GM13977 (cell line): Measurements from ENCODE around the gene COMTD1.

Experiments
- DNase-seq: peaks from one replicate; pipeline ENCODE4 v3.0.0; 2012; ENCODE audit warnings: low spot score
- in situ Hi-C: fragments of 300-500 bp; cut with MboI; formaldehyde crosslinking; loops from one replicate; pipeline ENCODE4 v1.12.0; 2022; ENCODE audit warnings: low sequenced_read_pairs, low pct_unique_long_range_greater_than_20kb, mixed read lengths, inconsistent platforms; ENCODE audit not compliant: unreplicated experiment
- TF ChIP-seq, protein P1 (sequence below): IDR thresholded peaks from 2 replicates; pipeline ENCODE4 v1.5.1; 2012; ENCODE audit warnings: mild to moderate bottlenecking, control low read depth; ENCODE audit not compliant: insufficient read depth; ENCODE audit errors: extremely low read depth, missing control alignments

Gene COMTD1

DNA sequence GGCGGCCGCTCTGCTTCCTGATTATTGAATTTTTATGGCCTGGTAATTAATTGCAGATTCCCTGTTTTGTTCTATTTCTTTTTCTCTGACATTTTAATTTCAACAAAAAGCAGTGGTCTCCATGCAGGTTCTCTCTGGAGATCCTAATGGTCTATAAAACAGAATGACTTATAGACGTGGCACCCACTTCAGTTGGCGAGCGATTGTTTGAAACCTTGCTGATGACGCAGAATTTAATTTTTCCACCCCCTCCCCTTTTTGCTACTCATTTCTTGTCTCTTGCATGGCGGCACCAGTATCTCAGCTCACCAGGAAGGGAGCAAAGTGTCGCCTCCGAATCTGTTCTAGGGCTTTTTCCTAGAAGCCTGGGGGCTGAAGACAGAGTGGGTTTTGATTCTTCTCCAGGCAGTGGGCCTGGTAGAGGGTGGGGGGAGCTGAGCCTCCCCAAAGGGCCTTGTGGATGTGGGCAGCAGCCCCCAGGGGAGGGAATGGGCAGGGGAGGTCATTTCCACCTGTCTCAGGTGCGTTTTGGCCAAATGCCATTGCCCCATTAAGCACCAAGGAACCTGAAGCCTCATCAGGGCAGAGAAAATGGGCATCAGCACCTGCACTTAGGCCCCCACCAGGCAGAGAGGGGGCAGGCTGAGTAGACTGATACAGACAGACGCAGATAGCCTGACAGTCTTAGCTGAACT is 3.5 kb upstream of the COMTD1 start:
- DNase-seq: no peak
- in situ Hi-C loops: no loop called here
- TF ChIP-seq, protein P1, sequence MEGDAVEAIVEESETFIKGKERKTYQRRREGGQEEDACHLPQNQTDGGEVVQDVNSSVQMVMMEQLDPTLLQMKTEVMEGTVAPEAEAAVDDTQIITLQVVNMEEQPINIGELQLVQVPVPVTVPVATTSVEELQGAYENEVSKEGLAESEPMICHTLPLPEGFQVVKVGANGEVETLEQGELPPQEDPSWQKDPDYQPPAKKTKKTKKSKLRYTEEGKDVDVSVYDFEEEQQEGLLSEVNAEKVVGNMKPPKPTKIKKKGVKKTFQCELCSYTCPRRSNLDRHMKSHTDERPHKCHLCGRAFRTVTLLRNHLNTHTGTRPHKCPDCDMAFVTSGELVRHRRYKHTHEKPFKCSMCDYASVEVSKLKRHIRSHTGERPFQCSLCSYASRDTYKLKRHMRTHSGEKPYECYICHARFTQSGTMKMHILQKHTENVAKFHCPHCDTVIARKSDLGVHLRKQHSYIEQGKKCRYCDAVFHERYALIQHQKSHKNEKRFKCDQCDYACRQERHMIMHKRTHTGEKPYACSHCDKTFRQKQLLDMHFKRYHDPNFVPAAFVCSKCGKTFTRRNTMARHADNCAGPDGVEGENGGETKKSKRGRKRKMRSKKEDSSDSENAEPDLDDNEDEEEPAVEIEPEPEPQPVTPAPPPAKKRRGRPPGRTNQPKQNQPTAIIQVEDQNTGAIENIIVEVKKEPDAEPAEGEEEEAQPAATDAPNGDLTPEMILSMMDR: no peak

DNA sequence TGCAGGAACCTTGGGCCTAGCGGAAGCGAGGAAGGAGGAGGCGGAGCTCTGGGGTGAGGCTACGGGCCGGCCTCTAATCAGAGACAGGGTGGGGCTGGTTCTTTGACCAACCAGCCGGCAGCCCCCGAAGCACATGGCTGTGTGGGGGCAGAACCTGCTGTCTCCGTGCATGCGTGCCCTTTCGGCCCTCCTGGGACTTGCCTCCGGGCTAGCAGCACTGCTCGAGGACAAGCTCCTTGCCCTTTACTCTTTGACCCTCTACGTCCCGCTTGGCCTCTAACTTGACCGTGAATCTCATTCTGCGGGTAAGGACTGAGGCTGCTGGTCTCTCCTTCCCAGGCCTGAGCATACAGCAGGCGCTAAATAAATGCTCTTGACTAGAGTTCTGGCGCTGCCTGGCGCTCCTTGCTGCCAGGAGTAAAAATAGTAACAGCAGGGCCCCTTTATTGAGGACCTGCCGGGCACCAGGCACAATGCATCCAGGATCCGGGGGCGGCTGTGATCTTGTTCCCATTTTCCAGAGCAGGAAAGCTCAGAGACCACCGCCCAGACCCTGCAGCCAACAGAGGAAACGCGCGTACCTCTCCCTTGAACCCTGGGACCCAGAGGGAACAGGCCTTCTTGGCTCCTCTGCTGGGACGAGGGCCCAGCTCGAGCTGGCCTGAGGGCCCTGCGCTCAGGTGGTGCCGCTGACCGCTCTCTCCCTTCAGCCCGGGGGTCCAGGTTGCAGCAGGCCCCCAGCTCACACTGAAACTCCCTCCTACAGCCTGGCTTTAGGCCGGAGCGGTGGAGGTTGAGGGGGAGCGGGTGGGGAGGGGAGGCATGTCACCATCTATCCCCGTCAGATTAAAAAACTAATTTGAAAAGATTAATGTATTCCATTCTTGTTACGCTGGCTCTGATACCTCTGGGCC is 2.7 kb upstream of the COMTD1 start:
- in situ Hi-C loops: no loop called here
- no peak for DNase-seq
- TF ChIP-seq, protein P1: no peak

DNA sequence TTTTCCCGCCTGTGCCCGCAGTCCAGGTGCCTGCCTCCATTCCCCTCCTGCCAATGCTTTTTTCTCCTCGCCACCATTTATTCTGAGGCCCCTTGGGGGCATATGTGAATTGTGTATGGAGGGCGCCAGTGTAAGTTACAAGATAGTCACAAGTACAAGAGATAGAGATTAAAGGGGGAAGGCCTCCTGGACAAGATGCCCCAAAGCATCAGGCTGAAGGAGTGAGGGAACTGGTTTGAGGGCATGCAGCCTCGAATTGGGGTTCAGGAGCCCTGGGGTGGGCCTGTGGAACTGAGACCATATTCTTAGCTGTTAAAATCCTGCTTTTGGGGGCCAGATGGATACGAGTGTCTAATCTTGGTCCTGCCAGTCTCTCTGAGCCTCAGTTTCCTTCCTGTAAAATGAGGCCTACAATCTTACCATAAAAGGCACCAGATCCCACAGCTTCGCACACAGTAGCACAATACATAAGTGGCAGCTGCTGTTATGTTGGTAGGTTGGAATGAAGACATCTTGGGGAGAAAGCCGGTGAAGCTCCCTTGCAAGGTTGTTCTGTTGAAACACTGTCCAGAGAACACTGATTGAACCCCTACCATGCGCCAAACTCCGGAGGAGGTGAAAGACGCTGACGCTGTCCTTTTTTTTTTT is 545 bp upstream of the COMTD1 start:
- no peak for DNase-seq
- in situ Hi-C loops: no loop called here
- TF ChIP-seq, protein P1: no peak

DNA sequence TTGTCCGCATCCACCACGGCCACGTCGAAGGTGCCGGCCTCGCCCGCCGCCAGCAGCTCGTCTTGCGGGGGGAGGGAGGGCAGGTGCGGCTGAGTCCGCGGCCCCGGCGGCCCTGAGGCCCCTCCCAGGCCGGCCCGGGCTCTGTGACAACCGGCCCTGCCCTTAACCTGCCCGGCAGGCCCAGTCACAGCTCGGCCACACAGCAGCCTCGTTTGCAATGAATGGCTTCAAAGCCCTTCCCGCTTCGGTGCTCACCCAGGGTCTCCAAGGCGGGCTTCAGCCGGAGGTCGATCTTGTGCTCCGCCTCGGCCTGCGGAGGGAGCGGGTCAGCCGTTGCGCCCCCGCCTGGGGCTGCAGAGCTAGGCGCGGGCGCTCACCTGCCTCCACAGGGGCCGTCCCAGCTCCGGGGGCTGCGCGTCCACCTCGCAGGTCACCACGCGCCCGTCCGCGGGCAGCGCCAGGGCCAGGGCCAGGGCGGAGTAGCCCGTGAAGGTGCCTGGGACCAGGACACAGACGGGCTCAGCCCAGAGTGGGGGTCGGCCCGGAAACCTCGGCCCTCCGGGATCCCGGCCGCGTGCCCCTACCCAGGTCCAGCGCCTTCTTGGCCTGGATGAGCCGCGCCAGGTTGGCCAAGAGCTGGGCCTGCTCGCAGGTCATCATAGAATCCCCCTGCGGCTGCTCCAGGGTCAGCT is 928 bp downstream of the COMTD1 start:
- no peak for DNase-seq

DNA sequence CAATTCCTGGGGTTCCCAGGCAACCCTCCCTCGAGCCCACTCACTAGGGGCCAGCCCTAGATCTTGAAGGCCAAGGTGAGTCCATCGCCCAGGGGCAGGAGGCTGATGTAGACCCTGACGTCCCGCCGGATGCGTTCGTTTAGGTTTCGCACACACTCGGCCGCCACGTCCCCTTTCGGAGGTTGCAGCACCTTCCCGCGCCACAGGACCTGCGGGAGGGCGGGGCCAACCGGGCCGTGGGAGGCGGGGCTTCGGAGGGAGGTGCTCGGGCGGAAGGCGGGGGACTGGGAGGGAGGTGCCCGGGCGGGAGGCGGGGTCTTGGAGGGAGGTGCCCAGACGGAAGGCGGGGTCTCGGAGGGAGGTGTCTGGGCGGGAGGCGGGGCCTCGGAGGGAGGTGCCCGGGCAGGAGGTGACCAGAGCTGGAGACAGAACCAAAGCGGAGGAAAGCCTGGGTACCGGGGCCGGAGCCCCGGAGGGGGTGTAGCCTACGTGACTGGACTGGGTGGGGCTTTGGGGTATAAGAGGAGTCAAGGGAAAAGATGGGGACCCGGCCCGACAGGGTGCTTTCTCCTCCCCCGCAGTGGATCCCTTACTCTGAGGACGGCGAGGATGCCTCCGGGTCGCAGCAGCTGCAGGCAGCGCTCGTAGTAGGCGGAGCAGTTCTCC is 1.6 kb downstream of the COMTD1 start:
- TF ChIP-seq, protein P1: no peak
- in situ Hi-C loops: no loop called here
- DNase-seq: peak; percentile 98

More for the DNA sequence above, 928 bp downstream of the COMTD1 start:
- in situ Hi-C loops: no loop called here
- TF ChIP-seq, protein P1: peak; percentile 28
